ENCODE data around the gene UTY. TPM values are rescaled to one million over a fixed set of nuclear protein-coding genes. Genes with fewer than 3 reads are reported as not detected.

UTY gene
- total RNA-seq, 2 experiments from 2014 or later: 25.9 to 26.0 TPM

GRCh38 chrY:13443146-13443545 lies 36.7 kb downstream of the UTY start:
- CTCF ChIA-PET: no interaction called here
- H3K27ac Mint-ChIP-seq: no peak overlapping the region
- peaks cover 49% of the 10 kb centered on the region for H3K36me3 Mint-ChIP-seq (ENCODE audit: low read depth)
- H3K27me3 Mint-ChIP-seq (ENCODE audit: low read depth): no peaks in the 10 kb centered on the region
- H3K4me3 Mint-ChIP-seq: no peak overlapping the region
- peaks cover 5% of the 10 kb centered on the region for H3K4me1 Mint-ChIP-seq (ENCODE audit: low read depth)
- no peaks in the 10 kb centered on the region for H3K9me3 Mint-ChIP-seq (ENCODE audit: insufficient read depth)
- DNase-seq: no peak
- ATAC-seq: no peak
- POLR2A ChIA-PET: no interaction called here

DNA sequence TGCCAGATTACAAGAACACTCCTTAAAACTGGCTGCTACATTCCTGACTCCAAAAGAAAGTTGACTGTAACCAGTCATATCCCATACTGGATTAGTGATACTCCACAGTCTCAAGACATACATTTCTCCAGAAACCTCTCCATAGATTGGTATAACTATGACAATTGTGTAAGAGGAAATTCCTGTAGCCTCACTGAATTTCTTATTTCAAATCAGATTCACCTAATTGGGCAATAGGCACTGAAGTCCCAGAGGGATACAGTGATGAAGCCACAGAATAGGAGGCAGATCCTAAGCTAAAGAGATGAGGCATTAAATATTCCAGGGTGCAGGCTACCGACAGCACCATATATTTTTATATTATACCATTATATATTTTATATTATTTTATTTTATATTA lies 39.0 kb downstream of the UTY start:
- Mint-ChIP-seq H3K27me3 (ENCODE audit: low read depth) (no peaks in the 10 kb centered on the region), H3K9me3 (ENCODE audit: insufficient read depth) (no peaks in the 10 kb centered on the region), H3K27ac (no peak overlapping the region), H3K36me3 (ENCODE audit: low read depth) (peaks cover 56% of the 10 kb centered on the region), H3K4me3 (no peak overlapping the region), H3K4me1 (ENCODE audit: low read depth) (peaks cover 17% of the 10 kb centered on the region)
- ChIA-PET CTCF (no interaction called here), POLR2A (no interaction called here)
- DNase-seq (no peak), ATAC-seq (no peak)

DNA sequence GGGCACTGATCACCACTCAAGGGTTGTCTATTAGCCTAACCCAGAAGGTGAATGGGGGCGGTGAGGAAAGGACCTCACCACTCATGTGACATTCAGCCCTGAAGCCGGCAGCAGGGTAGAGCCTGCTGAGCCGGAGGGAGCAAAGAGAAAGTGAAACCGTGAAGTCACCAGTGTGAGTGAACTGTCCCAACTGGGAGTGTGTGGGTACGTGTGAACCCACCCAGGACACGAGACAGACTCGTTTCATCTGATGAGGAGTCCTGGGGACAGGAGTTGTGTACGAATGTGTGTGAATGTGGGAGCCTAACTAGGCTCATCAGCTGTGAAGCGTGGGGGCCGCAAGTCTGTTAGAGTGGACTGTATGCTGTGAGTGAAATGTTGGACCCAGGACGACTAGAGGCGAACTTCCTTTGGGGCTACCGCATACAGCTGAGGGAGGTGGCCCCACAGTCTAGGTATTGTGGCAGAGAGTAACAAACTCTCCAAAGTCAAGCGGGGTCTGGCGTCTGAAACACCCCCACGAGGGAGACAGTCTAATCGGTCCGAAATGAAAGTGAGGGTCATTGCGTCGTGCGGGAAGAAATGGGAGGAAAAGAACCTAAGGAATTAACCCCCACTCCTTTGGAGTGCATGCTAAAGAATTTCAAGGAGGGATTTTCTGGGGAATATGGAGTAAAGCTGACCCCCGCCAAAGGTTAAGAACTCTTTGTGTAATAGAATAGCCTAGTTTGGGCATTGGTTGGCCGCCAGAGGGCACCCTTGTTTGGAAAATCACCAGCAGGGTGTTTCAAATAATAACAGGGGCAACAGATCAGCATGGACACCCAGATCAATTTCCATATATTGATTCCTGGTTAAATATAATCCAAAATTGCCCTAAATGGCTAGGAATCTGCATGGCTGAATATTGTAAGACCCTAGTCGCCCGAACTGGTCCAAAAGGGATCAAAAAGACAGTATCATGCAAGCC lies 43.6 kb downstream of the UTY start:
- POLR2A ChIA-PET: no interaction called here
- peaks cover 62% of the 10 kb centered on the region for H3K36me3 Mint-ChIP-seq (ENCODE audit: low read depth)
- peaks cover 50% of the 10 kb centered on the region for H3K4me1 Mint-ChIP-seq (ENCODE audit: low read depth)
- no peaks in the 10 kb centered on the region for H3K27me3 Mint-ChIP-seq (ENCODE audit: low read depth)
- ATAC-seq: peak; percentile 94
- H3K27ac Mint-ChIP-seq: peak overlapping the region; percentile 90
- DNase-seq: peak; percentile 61
- H3K4me3 Mint-ChIP-seq: peak overlapping the region; percentile 84
- H3K9me3 Mint-ChIP-seq (ENCODE audit: insufficient read depth): peaks cover 9% of the 10 kb centered on the region
- CTCF ChIA-PET: interaction anchor here (1.1 kb wide), 1 partner anchor 13 kb away, joined by 4 read pairs; no protein-coding TSS in a partner anchor

GRCh38 chrY:13435206-13435967 lies 44.4 kb downstream of the UTY start:
- CTCF ChIA-PET: no interaction called here
- H3K9me3 Mint-ChIP-seq (ENCODE audit: insufficient read depth): peaks cover 15% of the 10 kb centered on the region
- peak overlapping the region; percentile 84 for H3K4me3 Mint-ChIP-seq
- POLR2A ChIA-PET: interaction anchor here (0.8 kb wide), 1 partner anchor 68 kb away, joined by 3 read pairs; no protein-coding TSS in a partner anchor
- DNase-seq (no peak), ATAC-seq (no peak)
- peaks cover 50% of the 10 kb centered on the region for H3K4me1 Mint-ChIP-seq (ENCODE audit: low read depth)
- peaks cover 68% of the 10 kb centered on the region for H3K36me3 Mint-ChIP-seq (ENCODE audit: low read depth)
- no peaks in the 10 kb centered on the region for H3K27me3 Mint-ChIP-seq (ENCODE audit: low read depth)
- peak overlapping the region; percentile 90 for H3K27ac Mint-ChIP-seq

GRCh38 chrY:13432293-13433025 lies 47.4 kb downstream of the UTY start:
- peak overlapping the region; percentile 61 for H3K27ac Mint-ChIP-seq
- H3K4me1 Mint-ChIP-seq (ENCODE audit: low read depth): peaks cover 50% of the 10 kb centered on the region
- peaks cover 33% of the 10 kb centered on the region for H3K9me3 Mint-ChIP-seq (ENCODE audit: insufficient read depth)
- ATAC-seq: no peak
- ChIA-PET POLR2A (no interaction called here), CTCF (no interaction called here)
- no peak overlapping the region for H3K4me3 Mint-ChIP-seq
- H3K36me3 Mint-ChIP-seq (ENCODE audit: low read depth): peaks cover 80% of the 10 kb centered on the region
- no peaks in the 10 kb centered on the region for H3K27me3 Mint-ChIP-seq (ENCODE audit: low read depth)
- no peak for DNase-seq

DNA sequence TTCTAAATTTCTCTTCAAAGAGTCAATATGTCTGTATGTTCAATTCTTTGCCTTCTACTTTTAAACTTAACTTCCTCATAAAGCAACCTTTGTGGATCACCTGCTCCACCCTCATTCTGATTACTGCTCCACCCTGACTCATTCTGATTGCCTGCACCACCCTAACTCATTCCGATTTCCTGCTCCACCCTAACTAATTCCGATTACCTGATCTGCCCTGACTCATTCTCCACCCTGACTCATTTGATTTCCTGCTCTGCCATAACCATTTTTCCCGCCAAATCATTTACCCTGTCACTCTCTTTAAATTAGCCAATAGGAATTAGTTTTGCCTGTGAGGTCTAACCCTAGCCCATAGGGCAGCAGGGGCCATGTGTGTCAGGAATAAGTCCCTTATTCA lies 50.3 kb downstream of the UTY start:
- Mint-ChIP-seq H3K27ac (no peak overlapping the region), H3K27me3 (ENCODE audit: low read depth) (no peaks in the 10 kb centered on the region), H3K4me3 (no peak overlapping the region), H3K9me3 (ENCODE audit: insufficient read depth) (peaks cover 33% of the 10 kb centered on the region), H3K36me3 (ENCODE audit: low read depth) (peaks cover 82% of the 10 kb centered on the region), H3K4me1 (ENCODE audit: low read depth) (peaks cover 38% of the 10 kb centered on the region)
- ATAC-seq: no peak
- POLR2A ChIA-PET: no interaction called here
- CTCF ChIA-PET: no interaction called here
- no peak for DNase-seq

DNA sequence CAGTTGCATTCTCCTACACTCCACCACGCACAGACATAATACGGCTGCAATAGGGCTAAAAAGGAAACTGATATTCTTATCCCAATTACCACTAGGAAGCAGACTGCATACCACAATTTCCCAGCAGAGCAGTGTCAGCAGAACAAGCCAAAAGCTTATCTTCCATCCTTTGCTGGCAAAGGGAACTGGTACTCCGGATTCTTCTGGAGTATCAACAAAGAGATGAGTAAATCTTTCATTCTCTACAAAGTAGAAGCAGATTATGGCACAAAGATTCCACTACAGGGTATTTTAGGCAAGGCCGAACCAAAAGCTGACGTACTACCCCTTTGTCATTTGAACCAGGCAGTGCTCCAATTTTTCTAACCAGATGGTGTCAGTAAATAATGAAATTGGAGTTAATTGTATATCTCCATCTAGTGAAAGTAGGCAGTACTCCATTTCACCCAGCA lies 56.5 kb downstream of the UTY start:
- Mint-ChIP-seq H3K9me3 (ENCODE audit: insufficient read depth) (peaks cover 5% of the 10 kb centered on the region), H3K4me1 (ENCODE audit: low read depth) (peaks cover 19% of the 10 kb centered on the region), H3K27me3 (ENCODE audit: low read depth) (no peaks in the 10 kb centered on the region), H3K36me3 (ENCODE audit: low read depth) (peaks cover 58% of the 10 kb centered on the region), H3K27ac (no peak overlapping the region), H3K4me3 (no peak overlapping the region)
- ChIA-PET POLR2A (no interaction called here), CTCF (no interaction called here)
- DNase-seq (no peak), ATAC-seq (no peak)

DNA sequence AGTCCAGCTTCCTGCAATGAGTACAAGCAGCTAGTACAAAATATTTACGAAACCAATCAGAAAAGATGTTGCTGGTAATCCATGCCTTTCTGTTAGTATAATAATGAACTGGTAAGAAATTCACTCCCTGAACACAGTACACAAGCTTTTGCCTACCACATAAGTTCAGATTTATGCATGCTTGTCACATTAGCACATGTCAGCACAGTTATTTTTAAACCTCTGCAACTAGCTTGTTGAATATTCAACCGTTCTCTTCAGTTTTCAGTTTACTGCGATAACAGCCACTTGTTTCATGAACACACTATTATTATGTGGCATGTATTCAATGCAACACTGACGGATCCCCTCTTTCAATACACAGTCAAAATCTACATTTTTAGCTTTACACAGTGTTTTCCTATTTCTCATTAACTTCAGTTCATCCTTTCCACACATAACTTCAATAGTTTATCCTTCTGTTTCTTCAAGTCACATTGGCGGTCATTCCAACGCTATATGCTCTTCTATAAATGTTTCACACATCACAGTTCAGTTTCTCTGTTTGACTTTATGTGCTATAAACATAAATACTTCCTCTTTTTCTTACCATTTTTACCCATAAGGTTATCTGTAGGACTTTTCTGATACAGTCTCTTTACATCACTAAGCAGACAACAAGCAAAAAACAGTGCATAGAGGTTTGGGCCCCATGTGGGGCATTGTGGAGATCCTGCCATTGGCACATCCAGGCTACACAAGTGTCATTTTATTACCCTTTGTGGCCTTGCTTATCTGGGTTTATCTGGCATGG lies 62.8 kb downstream of the UTY start:
- POLR2A ChIA-PET: no interaction called here
- H3K9me3 Mint-ChIP-seq (ENCODE audit: insufficient read depth): no peaks in the 10 kb centered on the region
- no peaks in the 10 kb centered on the region for H3K27me3 Mint-ChIP-seq (ENCODE audit: low read depth)
- H3K4me3 Mint-ChIP-seq: no peak overlapping the region
- DNase-seq: no peak
- H3K36me3 Mint-ChIP-seq (ENCODE audit: low read depth): peaks cover 16% of the 10 kb centered on the region
- CTCF ChIA-PET: no interaction called here
- H3K4me1 Mint-ChIP-seq (ENCODE audit: low read depth): no peaks in the 10 kb centered on the region
- no peak for ATAC-seq
- H3K27ac Mint-ChIP-seq: no peak overlapping the region

GRCh38 chrY:13415556-13415955 lies 64.3 kb downstream of the UTY start:
- no peak for DNase-seq
- ATAC-seq: no peak
- Mint-ChIP-seq H3K4me1 (ENCODE audit: low read depth) (no peaks in the 10 kb centered on the region), H3K27ac (no peak overlapping the region), H3K9me3 (ENCODE audit: insufficient read depth) (no peaks in the 10 kb centered on the region), H3K4me3 (no peak overlapping the region), H3K36me3 (ENCODE audit: low read depth) (peaks cover 12% of the 10 kb centered on the region), H3K27me3 (ENCODE audit: low read depth) (no peaks in the 10 kb centered on the region)
- ChIA-PET CTCF (no interaction called here), POLR2A (no interaction called here)

DNA sequence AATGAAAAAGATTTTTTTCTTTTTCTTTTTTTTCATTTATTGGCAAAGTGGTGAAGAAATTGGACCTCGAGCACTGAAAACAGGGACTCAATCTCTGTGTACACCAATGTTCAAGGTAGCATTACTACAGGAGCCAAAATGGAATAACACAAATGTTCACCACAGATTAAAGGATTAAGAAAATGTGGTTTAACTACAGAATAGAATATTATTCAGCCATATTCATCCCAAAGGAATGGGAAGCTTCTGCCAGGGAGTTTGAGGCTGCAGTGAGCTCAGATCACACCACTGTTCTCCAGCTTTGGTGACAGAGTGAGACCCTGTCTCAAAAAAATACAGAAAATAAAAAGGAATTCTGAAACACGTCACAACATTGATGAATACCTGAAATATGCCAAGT lies 81.0 kb downstream of the UTY start:
- H3K27me3 Mint-ChIP-seq (ENCODE audit: low read depth): no peaks in the 10 kb centered on the region
- POLR2A ChIA-PET: no interaction called here

GRCh38 chrY:13381110-13381683 lies 98.6 kb downstream of the UTY start:
- H3K9me3 Mint-ChIP-seq (ENCODE audit: insufficient read depth): no peaks in the 10 kb centered on the region
- no peak for DNase-seq
- peaks cover 9% of the 10 kb centered on the region for H3K4me1 Mint-ChIP-seq (ENCODE audit: low read depth)
- peak overlapping the region; percentile 22 for H3K27ac Mint-ChIP-seq
- H3K4me3 Mint-ChIP-seq: no peak overlapping the region
- CTCF ChIA-PET: no interaction called here
- H3K27me3 Mint-ChIP-seq (ENCODE audit: low read depth): no peaks in the 10 kb centered on the region
- POLR2A ChIA-PET: no interaction called here
- H3K36me3 Mint-ChIP-seq (ENCODE audit: low read depth): peaks cover 15% of the 10 kb centered on the region
- ATAC-seq: no peak

More for the DNA sequence above, 81.0 kb downstream of the UTY start:
- Mint-ChIP-seq H3K36me3 (ENCODE audit: low read depth) (peaks cover 18% of the 10 kb centered on the region), H3K4me3 (no peak overlapping the region), H3K4me1 (ENCODE audit: low read depth) (peaks cover 2% of the 10 kb centered on the region), H3K27ac (no peak overlapping the region), H3K9me3 (ENCODE audit: insufficient read depth) (no peaks in the 10 kb centered on the region)
- CTCF ChIA-PET: interaction anchor here (1.3 kb wide), 1 partner anchor 11 kb away, joined by 3 read pairs; no protein-coding TSS in a partner anchor
- DNase-seq: no peak
- ATAC-seq: no peak
